HepG2 (cell line): ENCODE data around the gene SDR39U1. TPM values are rescaled to one million over a fixed set of nuclear protein-coding genes. Genes with fewer than 3 reads are reported as not detected.

Source experiments
- ATAC-seq: fragments of 200-7000 bp; cut with Tn5 transposase; 3 replicates; pipeline ENCODE4 v1.9.1; 2020; ENCODE audit warnings: mild to moderate bottlenecking, moderate library complexity
- BruUV-seq: library from RNA; stranded (reverse); fragments of 400-500 nt; replicated peaks from 2 replicates; lab custom pipeline; 2021; lab: Mats Ljungman, UMichigan
- CTCF ChIA-PET: fragments of 300-600 bp; formaldehyde crosslinking; extraction: SDS; loops from one replicate; lab custom pipeline; 2021; ENCODE audit warnings: low total read pairs, inconsistent platforms, low intra/inter-chr PET ratio; lab: Yijun Ruan, JAX
- POLR2A ChIA-PET: fragments of 350-600 bp; sonication (Branson Sonifier 250); formaldehyde crosslinking; loops from one replicate; lab custom pipeline; 2020; ENCODE audit warnings: antibody characterized with exemption, inconsistent platforms; lab: Yijun Ruan, JAX
- DNase-seq: peaks from one replicate; pipeline ENCODE4 v3.0.0-alpha.2; 2015; ENCODE audit warnings: low spot score
- FAIRE-seq: peaks from 3 replicates; lab custom pipeline; 2011; peaks lifted over from hg19 to GRCh38; lab: Jason Lieb, UNC
- H2AFZ ChIP-seq: one replicate; pipeline ENCODE4 v1.6.1; 2011; ENCODE audit warnings: low read length, inconsistent platforms
- H3K27ac ChIP-seq: fragments of 300-600 bp; 3 replicates; pipeline ENCODE4 v1.8.0; 2011; ENCODE audit warnings: mixed run types, mild to moderate bottlenecking, mixed read lengths, low read length, inconsistent platforms; ENCODE audit not compliant: insufficient read depth; ENCODE audit errors: extremely low read length
- H3K27me3 ChIP-seq, 2 experiments: fragments of 200-600 bp in 1 of 2; 2 replicates in 1 of 2; 3 replicates in 1 of 2; pipeline versions ENCODE4 v1.6.0 to v1.8.0; 2011; ENCODE audit warnings: low read length in 2 of 2, mild to moderate bottlenecking in 2 of 2, moderate library complexity in 2 of 2, inconsistent platforms in 1 of 2; ENCODE audit not compliant: insufficient read depth in 2 of 2, control insufficient read depth in 1 of 2
- H3K36me3 ChIP-seq, 2 experiments: fragments of 200-600 bp in 1 of 2; replicated peaks in 1 of 2; 2 replicates in 1 of 2; 3 replicates in 1 of 2; pipeline versions ENCODE4 v1.5.1 to v1.8.0; 2011; ENCODE audit warnings: low read length in 2 of 2, inconsistent platforms in 1 of 2; ENCODE audit not compliant: insufficient read depth in 2 of 2, control insufficient read depth in 1 of 2
- H3K4me1 ChIP-seq: 2 replicates; pipeline ENCODE4 v1.5.1; 2012; ENCODE audit warnings: low read length, inconsistent platforms; ENCODE audit not compliant: insufficient read depth
- H3K4me2 ChIP-seq: 2 replicates; pipeline ENCODE4 v1.6.0; 2011; ENCODE audit warnings: low read depth, low read length, inconsistent platforms
- H3K4me3 ChIP-seq, 3 experiments: fragments of 200-600 bp in 1 of 3; sonication (generic), shearing (Covaris generic) in 1 of 3; replicated peaks in 1 of 3; 2 replicates each; pipeline ENCODE4 v1.5.1; 2011 to 2016; ENCODE audit warnings: low read length in 3 of 3, inconsistent platforms in 2 of 3, low read depth in 2 of 3, mild to moderate bottlenecking in 2 of 3, control low read depth in 1 of 3, mixed read lengths in 1 of 3; ENCODE audit not compliant: insufficient read depth in 1 of 3
- H3K79me2 ChIP-seq: one replicate; pipeline ENCODE4 v1.6.1; 2011; ENCODE audit warnings: low read length, inconsistent platforms; ENCODE audit not compliant: insufficient read depth
- H3K9ac ChIP-seq: 2 replicates; pipeline ENCODE4 v1.6.0; 2011; ENCODE audit warnings: mild to moderate bottlenecking, low read depth, low read length, inconsistent platforms; ENCODE audit not compliant: insufficient read depth
- H3K9me3 ChIP-seq: 2 replicates; pipeline ENCODE4 v1.5.1; 2012; ENCODE audit warnings: mild to moderate bottlenecking, low read length
- H4K20me1 ChIP-seq: 2 replicates; pipeline ENCODE4 v1.6.0; 2011; ENCODE audit warnings: inconsistent platforms, mild to moderate bottlenecking, low read length, moderate library complexity; ENCODE audit not compliant: insufficient read depth
- CBX2 ChIP-seq, 2 experiments: fragments of 200-600 bp in 1 of 2; sonication (generic); formaldehyde crosslinking in 1 of 2; IDR thresholded peaks; 2 replicates each; pipeline versions ENCODE4 v1.7.0 to v1.8.1; 2018 to 2022; ENCODE audit warnings: low read depth in 2 of 2, low read length in 1 of 2, mild to moderate bottlenecking in 1 of 2, missing genetic modification reagents in 1 of 2
- IKZF4 ChIP-seq: sonication (generic); formaldehyde crosslinking; IDR thresholded peaks from 2 replicates; pipeline ENCODE4 v1.5.1; 2020; ENCODE audit warnings: borderline replicate concordance, mild to moderate bottlenecking, low read depth, missing genetic modification reagents; ENCODE audit errors: not compliant biosample characterization
- KAT7 ChIP-seq: IDR thresholded peaks from 2 replicates; pipeline ENCODE4 v1.6.1; 2018; ENCODE audit warnings: borderline replicate concordance, missing compliant biosample characterization
- KLF13 ChIP-seq: sonication (generic); formaldehyde crosslinking; IDR thresholded peaks from 2 replicates; pipeline ENCODE4 v1.4.0; 2020; ENCODE audit warnings: mild to moderate bottlenecking, missing genetic modification reagents
- MXD1 ChIP-seq: sonication (generic); formaldehyde crosslinking; IDR thresholded peaks from 2 replicates; pipeline ENCODE4 v1.4.0; 2020; ENCODE audit warnings: mild to moderate bottlenecking, missing genetic modification reagents
- NONO ChIP-seq, 2 experiments: fragments of 450-650 bp in 1 of 2; sonication (generic) in 1 of 2; formaldehyde crosslinking in 1 of 2; IDR thresholded peaks in 1 of 2; conservative IDR thresholded peaks in 1 of 2; 2 replicates each; pipeline versions ENCODE4 v1.6.1 to v1.8.0; 2017 to 2022; ENCODE audit warnings: mild to moderate bottlenecking in 1 of 2, missing genetic modification reagents in 1 of 2, moderate library complexity in 1 of 2
- PTBP1 ChIP-seq: fragments of 200-400 bp; formaldehyde crosslinking; IDR thresholded peaks from 2 replicates; pipeline ENCODE4 v1.6.1; 2018; ENCODE audit warnings: low read length, low read depth; ENCODE audit not compliant: poor library complexity, severe bottlenecking
- SNAI1 ChIP-seq: sonication (generic); formaldehyde crosslinking; IDR thresholded peaks from 2 replicates; pipeline ENCODE4 v1.5.0; 2020; ENCODE audit warnings: mild to moderate bottlenecking, missing genetic modification reagents, borderline replicate concordance
- TCF7L2 ChIP-seq: IDR thresholded peaks from 2 replicates; pipeline ENCODE4 v1.6.1; 2011; ENCODE audit warnings: mild to moderate bottlenecking, low read depth, low read length, moderate library complexity
- TGIF2 ChIP-seq: IDR thresholded peaks from 2 replicates; pipeline ENCODE4 v1.6.1; 2016; ENCODE audit warnings: control low read depth, missing compliant biosample characterization
- ZBTB39 ChIP-seq: sonication (generic); formaldehyde crosslinking; IDR thresholded peaks from 2 replicates; pipeline ENCODE4 v1.5.0; 2020; ENCODE audit warnings: missing genetic modification reagents
- ZNF543 ChIP-seq: sonication (generic); formaldehyde crosslinking; IDR thresholded peaks from 2 replicates; pipeline ENCODE4 v1.4.0; 2020; ENCODE audit warnings: mild to moderate bottlenecking, missing genetic modification reagents
- ZNF550 ChIP-seq: sonication (generic); formaldehyde crosslinking; IDR thresholded peaks from 2 replicates; pipeline ENCODE4 v1.4.0; 2020; ENCODE audit warnings: mild to moderate bottlenecking, missing genetic modification reagents, borderline replicate concordance
- ZNF776 ChIP-seq: sonication (generic); formaldehyde crosslinking; IDR thresholded peaks from 2 replicates; pipeline ENCODE4 v1.4.0; 2020; ENCODE audit warnings: mild to moderate bottlenecking, missing genetic modification reagents
- ZNF780A ChIP-seq: sonication (generic); formaldehyde crosslinking; IDR thresholded peaks from 2 replicates; pipeline ENCODE4 v1.8.0; 2022; ENCODE audit warnings: mild to moderate bottlenecking, missing genetic modification reagents, moderate library complexity
- WGBS: methylation state at CpG from one replicate; pipeline ENCODE4 v1.1.6; 2017; ENCODE audit warnings: low lambda C conversion rate; 5-methylcytosine and 5-hydroxymethylcytosine counted together
- in situ Hi-C: cut with HindIII; loops from 2 replicates; pipeline ENCODE4 v1.10.0; 2017; ENCODE audit warnings: low pct_unique_long_range_greater_than_20kb; ENCODE audit not compliant: extremely low pct_ligation_motif_present
- intact Hi-C: fragments of 100-400 bp; cut with micrococcal nuclease; formaldehyde crosslinking; loops from one replicate; pipeline ENCODE4 v1.10.0; 2022; ENCODE audit not compliant: unreplicated experiment
- polyA plus RNA-seq, 8 experiments: library from polyadenylated mRNA; depleted of rRNA in 3 of 8; stranded (reverse) in 7 of 8; unstranded in 1 of 8; fragments of >200 nt; fragmentation: Illumina TruSeq in 4 of 8; extraction: Trizol in 4 of 8; gene quantifications; 2 replicates each; pipeline versions ENCODE4 v1.2.1 to v1.2.3, GENCODE V29; 2011 to 2016; ENCODE audit warnings: low read depth in 4 of 8, missing spikeins in 1 of 8, mixed read lengths in 1 of 8; ENCODE audit not compliant: insufficient read depth in 1 of 8
- total RNA-seq, 5 experiments: library from RNA; depleted of rRNA; stranded (reverse); fragments of >200 nt; fragmentation: Illumina TruSeq; extraction: Trizol; gene quantifications; 2 replicates each; pipeline ENCODE4 v1.2.3, GENCODE V29; 2016; ENCODE audit warnings: low read depth in 1 of 5
- TF ChIP-seq, protein P1 (sequence below): sonication (generic); formaldehyde crosslinking; IDR thresholded peaks from 2 replicates; pipeline ENCODE4 v1.8.0; 2022; ENCODE audit warnings: missing genetic modification reagents, mild to moderate bottlenecking, moderate library complexity, borderline replicate concordance

SDR39U1 gene
- total and polyA plus RNA-seq, 2 of the 13 experiments (the other 11 are each of a cell fraction or from before 2014, with no cell fraction given) = 34.4 to 129 TPM

- CTCF ChIA-PET = interaction anchor here (8.8 to 11.8 kb wide), 2 partner anchors 64 to 97 kb away, joined by 235 to 295 read pairs; partner anchors contain the start of genes ADCY4 and NFATC4
- Histone ChIP-seq H3K79me2 (peaks cover 6% of the 10 kb centered on the region), H3K4me2 (peak overlapping the region; percentile 86), H3K36me3 (peaks cover 16 to 17% of the 10 kb centered on the region in 2 experiments), H3K4me1 (peaks cover 74% of the 10 kb centered on the region), H4K20me1 (peaks cover 16% of the 10 kb centered on the region), H3K9me3 (no peaks in the 10 kb centered on the region), H3K4me3 (peak overlapping the region; percentile 65 to 82 (median 80); a peak in 5 of 6 replicates), H2AFZ (peak overlapping the region; percentile 18), H3K27ac (peak overlapping the region; percentile 66), H3K27me3 (no peaks in the 10 kb centered on the region; a peak in 1 of 5 replicates), H3K9ac (peak overlapping the region; percentile 79)
- intact Hi-C loops = no loop called here
- WGBS = 87% methylated on average over 17 of the region's 18 CpGs
- ATAC-seq (no peak; the same call in 1 of the 3 replicates), FAIRE-seq (no peak), DNase-seq (no peak)
- in situ Hi-C loops = no loop called here
- POLR2A ChIA-PET = interaction anchor here (0.7 to 9.1 kb wide), 14 partner anchors 8 to 1334 kb away, joined by 3 to 242 read pairs (median 10); partner anchors contain the start of genes ACIN1, BCL2L2, C14orf119 and CHMP4A
- no TSS peak for BruUV-seq
- 0 out of 2 replicates have a peak, but pooled peaks have one; percentile 14 for TF ChIP-seq ZNF543 (CRISPR knock-in tag)
- TF ChIP-seq NONO (IDR thresholded peaks at IDR 0.05) = no peak
- peak; percentile 12; the same call in 1 of the 2 replicates for TF ChIP-seq NONO (CRISPR knock-in tag; conservative IDR thresholded peaks at IDR 0.05)
- no peak for TF ChIP-seq CBX2 (IDR thresholded peaks at IDR 0.05; ENCODE audit: low read depth, low read length)
- no peak for TF ChIP-seq CBX2 (CRISPR knock-in tag; IDR thresholded peaks at IDR 0.05; ENCODE audit: low read depth)
- TF ChIP-seq SNAI1 (CRISPR knock-in tag) = no peak
- 0 out of 2 replicates have a peak, but pooled peaks have one; percentile 21 for TF ChIP-seq ZNF780A (CRISPR knock-in tag)
- 0 out of 2 replicates have a peak, but pooled peaks have one; percentile 79 for TF ChIP-seq ZNF776 (CRISPR knock-in tag)
- TF ChIP-seq TGIF2 (CRISPR knock-in tag) = no peak
- TF ChIP-seq, protein P1, sequence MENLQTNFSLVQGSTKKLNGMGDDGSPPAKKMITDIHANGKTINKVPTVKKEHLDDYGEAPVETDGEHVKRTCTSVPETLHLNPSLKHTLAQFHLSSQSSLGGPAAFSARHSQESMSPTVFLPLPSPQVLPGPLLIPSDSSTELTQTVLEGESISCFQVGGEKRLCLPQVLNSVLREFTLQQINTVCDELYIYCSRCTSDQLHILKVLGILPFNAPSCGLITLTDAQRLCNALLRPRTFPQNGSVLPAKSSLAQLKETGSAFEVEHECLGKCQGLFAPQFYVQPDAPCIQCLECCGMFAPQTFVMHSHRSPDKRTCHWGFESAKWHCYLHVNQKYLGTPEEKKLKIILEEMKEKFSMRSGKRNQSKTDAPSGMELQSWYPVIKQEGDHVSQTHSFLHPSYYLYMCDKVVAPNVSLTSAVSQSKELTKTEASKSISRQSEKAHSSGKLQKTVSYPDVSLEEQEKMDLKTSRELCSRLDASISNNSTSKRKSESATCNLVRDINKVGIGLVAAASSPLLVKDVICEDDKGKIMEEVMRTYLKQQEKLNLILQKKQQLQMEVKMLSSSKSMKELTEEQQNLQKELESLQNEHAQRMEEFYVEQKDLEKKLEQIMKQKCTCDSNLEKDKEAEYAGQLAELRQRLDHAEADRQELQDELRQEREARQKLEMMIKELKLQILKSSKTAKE (CRISPR knock-in tag) = peak; percentile 12; the same call in 1 of the 2 replicates
- TF ChIP-seq MXD1 (CRISPR knock-in tag) = peak; percentile 53; the same call in 1 of the 2 replicates
- no peak for TF ChIP-seq TCF7L2
- no peak for TF ChIP-seq IKZF4 (CRISPR knock-in tag)
- TF ChIP-seq KLF13 (CRISPR knock-in tag) = 0 out of 2 replicates have a peak, but pooled peaks have one; percentile 33
- peak; percentile 22 for TF ChIP-seq PTBP1
- no peak for TF ChIP-seq ZNF550 (CRISPR knock-in tag)
- no peak for TF ChIP-seq ZBTB39 (CRISPR knock-in tag)
- TF ChIP-seq KAT7 (CRISPR knock-in tag) = 0 out of 2 replicates have a peak, but pooled peaks have one; percentile 24
These were observed 13.8 kb downstream of the SDR39U1 start for GRCh38 chr14:24428628-24429394.
